GM04504 (cell line): ENCODE results near the gene ZNF746.

Source experiments
- DNase-seq: peaks from one replicate; pipeline ENCODE4 v3.0.0-alpha.2; 2012; ENCODE audit warnings: low read depth

Gene ZNF746

GRCh38 chr7:149490083-149490760 lies 7.4 kb downstream of the ZNF746 start:
- no peak for DNase-seq

DNA sequence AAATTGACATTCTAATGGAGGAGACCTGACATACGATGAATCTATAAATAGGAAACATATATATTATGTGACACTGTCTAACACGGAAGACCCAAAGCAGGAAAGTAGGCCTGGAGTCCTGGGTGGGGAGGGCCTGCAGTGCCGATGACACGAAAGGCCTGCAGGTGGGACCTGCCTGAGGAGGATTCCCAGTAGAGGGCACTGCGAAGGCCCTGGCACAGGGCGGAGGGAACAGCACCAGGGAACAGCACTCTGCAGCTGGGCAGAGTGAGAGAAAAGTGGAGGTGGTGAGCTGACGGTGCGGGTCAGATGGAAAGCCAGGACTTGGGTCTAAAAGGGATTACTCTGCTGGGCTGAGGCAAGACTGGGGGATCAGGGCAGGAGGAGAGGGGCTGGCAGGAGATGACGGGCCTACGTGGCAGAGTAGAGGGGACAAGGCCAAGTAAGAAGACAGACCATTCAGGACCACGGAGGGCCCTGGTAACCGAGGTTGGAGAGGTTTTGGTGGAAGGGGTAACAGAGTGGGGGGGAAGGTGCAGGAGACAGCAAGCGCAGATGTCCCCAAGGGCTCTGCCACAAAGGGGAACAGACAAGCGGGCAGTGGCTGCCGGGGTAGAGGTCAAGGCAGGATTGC lies 8.1 kb downstream of the ZNF746 start:
- DNase-seq, result no peak

- DNase-seq, result no peak
Measured at GRCh38 chr7:149479568-149479967, 18.0 kb downstream of the ZNF746 start.

GRCh38 chr7:149478754-149479153 lies 18.9 kb downstream of the ZNF746 start:
- no peak for DNase-seq

DNA sequence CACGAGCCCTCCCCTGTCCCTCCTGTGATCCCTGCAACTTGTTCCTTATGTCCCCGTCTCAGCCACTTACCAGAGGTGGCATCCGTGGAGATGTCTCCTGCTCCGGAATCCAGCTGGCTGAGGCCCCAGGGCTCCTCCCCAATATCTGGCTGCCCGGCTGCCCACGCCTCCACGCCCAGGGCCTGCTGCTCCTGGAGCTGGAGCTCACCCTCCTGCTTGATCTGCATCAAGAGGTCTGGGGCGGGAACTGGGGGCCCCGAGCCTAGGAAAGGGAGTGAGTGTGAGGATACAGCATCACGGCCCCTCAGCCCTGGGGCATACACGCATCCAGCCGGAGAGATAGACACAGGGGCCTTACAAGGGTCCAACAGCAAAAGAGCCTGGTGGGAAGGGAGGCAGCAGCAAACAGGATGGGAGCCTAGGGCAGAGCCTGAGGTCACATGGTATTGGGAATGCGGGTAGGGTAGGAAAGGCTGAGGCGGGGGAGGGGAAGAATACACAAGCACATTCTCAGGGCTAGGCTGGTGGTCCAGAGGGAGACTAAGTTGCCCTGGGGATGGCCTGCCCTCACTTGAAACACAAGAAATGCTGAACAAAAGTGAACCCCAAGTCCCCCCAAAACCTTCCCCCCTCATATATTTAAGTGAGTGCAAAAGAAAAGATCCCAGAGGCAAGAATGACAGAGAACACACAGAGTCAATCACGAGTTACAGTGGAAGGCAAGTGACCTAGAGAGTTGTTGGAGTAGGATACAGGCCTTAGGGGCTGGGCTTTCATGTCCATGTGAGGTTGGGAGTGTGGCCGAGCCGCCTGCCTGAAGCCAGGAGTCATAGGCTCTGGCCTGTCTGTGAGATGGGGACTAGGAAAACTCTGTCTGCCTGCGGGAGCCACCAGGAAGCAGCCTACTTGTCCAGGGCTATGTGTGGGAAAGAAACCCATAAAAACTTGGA lies 19.8 kb downstream of the ZNF746 start:
- no peak for DNase-seq

DNA sequence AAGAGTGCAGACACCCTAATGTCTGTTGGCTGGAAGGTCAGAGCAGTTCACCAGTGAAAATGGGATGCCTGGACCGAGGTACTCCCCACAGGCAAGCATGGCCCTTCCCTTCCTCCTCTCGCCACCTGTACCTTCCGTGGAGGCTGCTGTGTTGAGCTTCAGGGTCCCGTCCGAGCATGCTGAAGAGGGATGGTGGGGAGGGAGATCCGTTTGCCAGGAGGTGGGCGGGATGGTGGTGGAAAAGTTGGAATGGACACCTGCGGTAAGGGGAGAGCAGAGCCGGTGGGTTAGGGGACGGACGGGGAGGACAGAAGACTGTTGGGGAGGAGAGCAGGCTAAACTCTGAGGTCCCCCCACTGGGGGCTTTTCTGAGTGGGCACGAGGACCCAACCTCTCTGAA lies 20.8 kb downstream of the ZNF746 start:
- no peak for DNase-seq

GRCh38 chr7:149475121-149476045 lies 22.2 kb downstream of the ZNF746 start:
- DNase-seq, result no peak

GRCh38 chr7:149474309-149475120 lies 23.1 kb downstream of the ZNF746 start:
- DNase-seq, result no peak

DNA sequence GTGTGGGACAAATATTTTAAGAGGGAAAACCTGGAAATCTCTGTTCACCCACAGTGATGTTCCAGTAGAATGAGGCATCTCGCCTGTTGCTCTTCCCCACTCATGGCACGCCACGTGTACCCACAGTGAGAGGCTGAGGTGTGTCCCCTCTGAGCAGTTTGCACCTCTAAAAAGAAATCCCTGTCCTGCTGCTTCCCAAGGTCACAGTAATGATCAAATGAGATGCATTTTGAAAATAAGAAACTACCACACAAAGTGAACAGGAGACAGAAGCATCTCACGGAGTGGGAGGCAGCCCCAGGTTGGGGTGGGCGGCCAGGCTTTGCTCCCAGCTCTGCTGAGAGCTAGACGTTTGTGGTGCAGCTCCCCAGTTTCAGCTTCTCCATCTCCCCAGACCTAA lies 24.4 kb downstream of the ZNF746 start:
- DNase-seq, result no peak

- DNase-seq, result no peak
Measured at GRCh38 chr7:149471289-149471953, 26.2 kb downstream of the ZNF746 start.

GRCh38 chr7:149469806-149470205 lies 27.8 kb downstream of the ZNF746 start:
- no peak for DNase-seq

GRCh38 chr7:149468208-149468607 lies 29.4 kb downstream of the ZNF746 start:
- DNase-seq, result no peak

DNA sequence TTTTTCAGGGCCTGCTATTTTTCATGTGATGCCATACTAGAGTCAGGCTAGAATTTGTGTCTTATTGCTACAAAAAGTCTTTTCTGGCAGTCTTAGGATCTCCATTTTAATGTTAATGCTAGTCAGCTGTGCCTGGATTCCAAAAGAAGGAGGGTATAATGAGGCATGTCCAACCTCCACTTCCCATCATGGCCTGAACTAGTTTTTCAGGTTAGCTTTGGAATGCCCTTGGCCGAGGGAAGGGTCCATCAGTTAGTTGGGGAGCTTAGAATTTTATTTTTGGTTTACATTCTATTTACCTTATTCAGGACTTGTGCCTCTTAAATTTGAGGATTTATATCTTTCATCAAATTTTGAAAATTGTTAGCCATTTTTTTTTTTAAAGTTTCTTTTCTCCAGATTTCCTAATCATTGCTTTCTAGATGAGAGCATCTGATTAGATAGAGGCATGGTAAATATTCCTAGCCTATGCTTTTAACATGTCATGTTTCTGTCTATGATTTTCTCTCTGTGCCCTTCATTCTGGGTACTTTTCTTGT lies 30.2 kb downstream of the ZNF746 start:
- no peak for DNase-seq

GRCh38 chr7:149466364-149466763 lies 31.2 kb downstream of the ZNF746 start:
- DNase-seq, result no peak

DNA sequence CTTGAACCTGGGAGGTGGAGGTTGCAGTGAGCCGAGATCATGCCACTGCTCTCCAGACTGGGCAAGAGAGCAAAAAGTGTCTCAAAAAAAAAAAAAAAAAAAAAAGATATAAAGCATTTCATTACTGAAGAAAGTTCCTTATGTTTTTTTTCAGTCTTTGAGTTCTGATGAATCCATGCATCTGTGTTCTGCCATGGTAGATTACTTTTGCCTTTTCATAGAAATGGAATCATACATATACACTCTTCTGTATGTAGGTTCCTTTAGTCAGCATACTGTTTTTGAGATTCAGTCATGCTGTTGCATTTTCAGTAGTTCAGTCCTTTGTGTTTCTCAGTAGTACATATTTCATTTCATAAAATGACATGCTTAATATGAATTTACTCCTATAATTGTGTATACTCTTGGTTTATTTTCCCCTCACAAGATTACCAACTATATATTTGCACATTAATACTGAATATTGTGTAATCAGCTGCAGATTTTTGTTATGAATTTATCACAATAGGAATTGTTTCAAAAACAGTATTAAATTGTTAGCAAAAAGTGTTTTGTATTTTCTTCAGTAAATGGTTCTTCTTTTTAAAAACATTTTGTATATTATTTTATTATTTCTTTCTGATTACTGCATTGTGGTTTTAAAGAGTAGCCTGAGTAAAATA lies 34.0 kb downstream of the ZNF746 start:
- no peak for DNase-seq

GRCh38 chr7:149462101-149462520 lies 35.5 kb downstream of the ZNF746 start:
- DNase-seq, result no peak

- peak; percentile 73 for DNase-seq
Measured at GRCh38 chr7:149460493-149461277, 36.9 kb downstream of the ZNF746 start, which contains the start of gene ZNF777. Gene ZNF777, minus strand, starts transcription at chr7:149461062. Its CDS starts 5,040 bp downstream, at chr7:149456022.
